Gastrocnemius medialis (tissue), 4 donors: ENCODE results near the gene PRR16.

ENCODE experiments used
- POLR2A ChIP-seq, 2 donors: fragments of 450-650 bp; IDR thresholded peaks; one replicate each; pipeline ENCODE4 v1.6.1; 2017; ENCODE audit warnings: antibody characterized with exemption in 2 of 2, mild to moderate bottlenecking in 2 of 2, moderate library complexity in 2 of 2
- TF ChIP-seq, protein P1 (sequence below), 5 experiments: fragments of 450-650 bp in 3 of 5; fragments of 200-600 bp in 2 of 5; sonication (generic) in 2 of 5; IDR thresholded peaks in 4 of 5; conservative IDR thresholded peaks in 1 of 5; 1 replicate in 4 of 5; 2 replicates in 1 of 5; pipeline ENCODE4 v1.5.1; 2016 to 2019; ENCODE audit warnings: antibody characterized with exemption in 5 of 5, mild to moderate bottlenecking in 3 of 5, moderate library complexity in 3 of 5

DNA sequence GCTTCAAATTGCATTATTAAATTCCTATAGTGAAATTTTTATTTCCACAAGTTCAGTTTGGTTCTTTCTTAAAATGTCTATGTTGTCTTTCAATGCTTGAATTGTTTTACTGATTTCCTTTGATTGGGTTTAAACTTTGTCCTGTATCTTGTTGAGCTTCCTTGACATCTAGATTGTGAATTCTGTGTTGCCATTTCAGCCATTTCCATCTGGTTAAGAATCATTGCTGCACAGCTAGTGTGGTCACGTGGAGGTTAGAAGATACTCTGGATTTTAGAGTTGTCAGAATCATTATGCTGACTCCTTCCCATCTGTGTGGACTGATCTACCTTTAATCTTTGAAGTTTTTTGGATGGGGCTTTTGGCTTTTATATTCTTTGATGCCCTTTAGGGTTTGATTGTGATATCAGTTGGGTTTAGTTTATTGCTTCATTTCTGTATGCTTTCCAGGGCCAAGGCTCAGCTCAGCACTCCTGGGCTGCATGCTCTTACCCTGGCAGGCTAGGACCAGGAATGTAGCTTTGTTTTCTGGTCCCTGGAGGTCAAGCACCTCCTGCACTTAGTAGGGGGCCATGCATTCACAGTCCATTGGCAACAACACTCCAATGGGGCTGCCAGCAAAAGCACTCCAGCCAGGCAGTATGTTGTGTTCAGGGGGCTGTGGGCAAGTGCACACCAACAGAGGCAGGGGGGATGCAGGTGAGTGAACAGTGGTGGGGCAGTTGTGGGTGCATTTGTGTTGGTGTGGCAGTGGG lies 141.4 kb downstream of the PRR16 start:
- TF ChIP-seq, protein P1, sequence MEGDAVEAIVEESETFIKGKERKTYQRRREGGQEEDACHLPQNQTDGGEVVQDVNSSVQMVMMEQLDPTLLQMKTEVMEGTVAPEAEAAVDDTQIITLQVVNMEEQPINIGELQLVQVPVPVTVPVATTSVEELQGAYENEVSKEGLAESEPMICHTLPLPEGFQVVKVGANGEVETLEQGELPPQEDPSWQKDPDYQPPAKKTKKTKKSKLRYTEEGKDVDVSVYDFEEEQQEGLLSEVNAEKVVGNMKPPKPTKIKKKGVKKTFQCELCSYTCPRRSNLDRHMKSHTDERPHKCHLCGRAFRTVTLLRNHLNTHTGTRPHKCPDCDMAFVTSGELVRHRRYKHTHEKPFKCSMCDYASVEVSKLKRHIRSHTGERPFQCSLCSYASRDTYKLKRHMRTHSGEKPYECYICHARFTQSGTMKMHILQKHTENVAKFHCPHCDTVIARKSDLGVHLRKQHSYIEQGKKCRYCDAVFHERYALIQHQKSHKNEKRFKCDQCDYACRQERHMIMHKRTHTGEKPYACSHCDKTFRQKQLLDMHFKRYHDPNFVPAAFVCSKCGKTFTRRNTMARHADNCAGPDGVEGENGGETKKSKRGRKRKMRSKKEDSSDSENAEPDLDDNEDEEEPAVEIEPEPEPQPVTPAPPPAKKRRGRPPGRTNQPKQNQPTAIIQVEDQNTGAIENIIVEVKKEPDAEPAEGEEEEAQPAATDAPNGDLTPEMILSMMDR (IDR thresholded peaks at IDR 0.05 in 4 of 5, conservative IDR thresholded peaks at IDR 0.05 in 1 of 5) = no peak
- no peak for TF ChIP-seq POLR2A (IDR thresholded peaks at IDR 0.05)
